GM21723 (cell line): ENCODE results near the gene DCC.

Experiments used
- ATAC-seq: cut with Tn5 transposase; IDR thresholded peaks from one replicate; pipeline ENCODE4 v1.9.1; 2021; ENCODE audit warnings: mild to moderate bottlenecking, moderate library complexity; ENCODE audit not compliant: unreplicated experiment

Gene DCC

GRCh38 chr18:52764316-52764715 lies 424.3 kb downstream of the DCC start:
- ATAC-seq = no peak

GRCh38 chr18:52766002-52766545 lies 426.1 kb downstream of the DCC start:
- ATAC-seq = no peak

- no peak for ATAC-seq
Measured at GRCh38 chr18:52781113-52781512, 441.1 kb downstream of the DCC start.

- no peak for ATAC-seq
Measured at GRCh38 chr18:52791321-52791720, 451.3 kb downstream of the DCC start.

- no peak for ATAC-seq
Measured at GRCh38 chr18:52812834-52813233, 472.8 kb downstream of the DCC start.

GRCh38 chr18:52813635-52814416 lies 473.8 kb downstream of the DCC start:
- ATAC-seq = no peak

- ATAC-seq = no peak
Measured at GRCh38 chr18:52815651-52816050, 475.7 kb downstream of the DCC start.

GRCh38 chr18:52816121-52816520 lies 476.1 kb downstream of the DCC start:
- no peak for ATAC-seq

GRCh38 chr18:52822160-52822559 lies 482.2 kb downstream of the DCC start:
- ATAC-seq = no peak

- ATAC-seq = no peak
Measured at GRCh38 chr18:52824126-52824525, 484.1 kb downstream of the DCC start.

GRCh38 chr18:52826994-52827393 lies 487.0 kb downstream of the DCC start:
- ATAC-seq = no peak

GRCh38 chr18:52829320-52829719 lies 489.3 kb downstream of the DCC start:
- no peak for ATAC-seq

- no peak for ATAC-seq
Measured at GRCh38 chr18:52829876-52830405, 489.9 kb downstream of the DCC start.

- no peak for ATAC-seq
Measured at GRCh38 chr18:52844323-52844722, 504.3 kb downstream of the DCC start.

- ATAC-seq = no peak
Measured at GRCh38 chr18:52845036-52845435, 505.0 kb downstream of the DCC start.

GRCh38 chr18:52850031-52850560 lies 510.1 kb downstream of the DCC start:
- ATAC-seq = no peak

GRCh38 chr18:52861558-52861957 lies 521.6 kb downstream of the DCC start:
- no peak for ATAC-seq

GRCh38 chr18:52869349-52869923 lies 529.4 kb downstream of the DCC start:
- no peak for ATAC-seq

- ATAC-seq = no peak
Measured at GRCh38 chr18:52869942-52870907, 530.2 kb downstream of the DCC start.

- ATAC-seq = no peak
Measured at GRCh38 chr18:52874774-52875173, 534.8 kb downstream of the DCC start.

GRCh38 chr18:52875725-52876124 lies 535.7 kb downstream of the DCC start:
- no peak for ATAC-seq
